Natural killer cell (primary cell): ENCODE data around the gene PPIP5K1. TPM values are rescaled to one million over a fixed set of nuclear protein-coding genes. Genes with fewer than 3 reads are reported as not detected.

ENCODE experiments used
- ATAC-seq, 3 donors: fragments of 150-1000 bp in 2 of 3; fragments of 200-7000 bp in 1 of 3; cut with Tn5 transposase; 1 replicate in 1 of 3; 2 replicates in 2 of 3; pipeline ENCODE4 v1.10.0; 2021; ENCODE audit warnings: mild to moderate bottlenecking in 2 of 3, moderate library complexity in 2 of 3
- DNase-seq, 2 donors: peaks; one replicate each; pipeline versions ENCODE4 v3.0.0 to v3.0.0-alpha.2; 2013 to 2021; ENCODE audit warnings: mixed read lengths in 1 of 2
- H3K27ac ChIP-seq: one replicate; pipeline ENCODE4 v1.5.1; 2013; ENCODE audit warnings: mild to moderate bottlenecking, low read length
- H3K27me3 ChIP-seq: one replicate; pipeline ENCODE4 v1.6.1; 2013; ENCODE audit warnings: low read length; ENCODE audit not compliant: control insufficient read depth, insufficient read depth
- H3K36me3 ChIP-seq: one replicate; pipeline ENCODE4 v1.6.1; 2013; ENCODE audit warnings: low read length; ENCODE audit not compliant: control insufficient read depth, insufficient read depth
- H3K4me1 ChIP-seq: one replicate; pipeline ENCODE4 v1.6.1; 2013; ENCODE audit warnings: low read length; ENCODE audit not compliant: control insufficient read depth, insufficient read depth
- H3K4me3 ChIP-seq: one replicate; pipeline ENCODE4 v1.5.1; 2013; ENCODE audit warnings: low read length
- H3K9me3 ChIP-seq: one replicate; pipeline ENCODE4 v1.6.1; 2013; ENCODE audit warnings: low read length; ENCODE audit not compliant: control insufficient read depth, insufficient read depth
- H3K27ac Mint-ChIP-seq, 2 donors: one replicate each; pipeline ENCODE4 v1.8.0; 2022; ENCODE audit warnings: mild to moderate bottlenecking in 2 of 2, mixed read lengths in 2 of 2, moderate library complexity in 1 of 2
- H3K27me3 Mint-ChIP-seq, 2 donors: one replicate each; pipeline ENCODE4 v1.8.0; 2022; ENCODE audit warnings: low read depth in 2 of 2, mixed read lengths in 2 of 2
- H3K36me3 Mint-ChIP-seq: one replicate; pipeline ENCODE4 v1.8.0; 2022; ENCODE audit warnings: mixed read lengths
- H3K4me1 Mint-ChIP-seq, 2 donors: one replicate each; pipeline ENCODE4 v1.8.0; 2022; ENCODE audit warnings: mixed read lengths in 2 of 2
- H3K4me3 Mint-ChIP-seq: one replicate; pipeline ENCODE4 v1.8.0; 2022; ENCODE audit warnings: mild to moderate bottlenecking, moderate library complexity, mixed read lengths
- H3K9me3 Mint-ChIP-seq, 2 donors: one replicate each; pipeline ENCODE4 v1.8.0; 2022; ENCODE audit warnings: mixed read lengths in 2 of 2
- WGBS: methylation state at CpG from one replicate; pipeline ENCODE4 v1.1.7; 2013; ENCODE audit warnings: missing lambda C conversion rate; ENCODE audit not compliant: insufficient coverage; 5-methylcytosine and 5-hydroxymethylcytosine counted together
- intact Hi-C: fragments of 100-400 bp; cut with micrococcal nuclease; formaldehyde crosslinking; loops from one replicate; pipeline ENCODE4 v1.14.2; 2022
- total RNA-seq, 4 donors: library from RNA; stranded (reverse); fragments of 120-200 nt in 1 of 4; gene quantifications; one replicate each; pipeline versions ENCODE4 v1.2.3 to v1.2.4, GENCODE V29; 2013 to 2022
- TF ChIP-seq, protein P1 (sequence below): fragments of 200-600 bp; IDR thresholded peaks from one replicate; pipeline ENCODE4 v1.8.0; 2022; ENCODE audit warnings: antibody characterized with exemption

PPIP5K1 gene
- total RNA-seq, 3 donors from 2014 or later (not counting 1 experiment from before 2014, with no cell fraction given), result 28.2 to 45.9 (median 38.2) TPM

DNA sequence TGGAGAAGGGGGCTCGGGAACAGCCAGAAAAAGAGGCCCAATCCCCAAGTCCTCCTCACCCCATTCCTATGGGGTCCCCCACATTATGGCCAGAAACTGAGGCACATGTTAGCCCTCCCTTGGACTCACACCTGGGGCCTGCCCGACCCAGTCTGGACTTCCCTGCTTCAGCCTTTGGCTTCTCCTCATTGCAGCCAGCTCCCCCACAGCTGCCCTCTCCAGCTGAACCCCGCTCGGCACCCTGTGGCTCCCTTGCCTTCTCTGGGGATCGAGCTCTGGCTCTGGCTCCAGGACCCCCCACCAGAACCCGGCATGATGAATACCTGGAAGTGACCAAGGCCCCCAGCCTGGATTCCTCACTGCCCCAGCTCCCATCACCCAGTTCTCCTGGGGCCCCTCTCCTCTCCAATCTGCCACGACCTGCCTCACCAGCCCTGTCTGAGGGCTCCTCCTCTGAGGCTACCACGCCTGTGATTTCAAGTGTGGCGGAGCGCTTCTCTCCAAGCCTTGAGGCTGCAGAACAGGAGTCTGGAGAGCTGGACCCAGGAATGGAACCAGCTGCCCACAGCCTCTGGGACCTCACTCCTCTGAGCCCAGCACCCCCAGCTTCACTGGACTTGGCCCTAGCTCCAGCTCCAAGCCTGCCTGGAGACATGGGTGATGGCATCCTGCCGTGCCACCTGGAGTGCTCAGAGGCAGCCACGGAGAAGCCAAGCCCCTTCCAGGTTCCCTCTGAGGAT is 62.0 kb downstream of the PPIP5K1 start:
- peak in 1 of 2 donors; percentile 1 for DNase-seq

DNA sequence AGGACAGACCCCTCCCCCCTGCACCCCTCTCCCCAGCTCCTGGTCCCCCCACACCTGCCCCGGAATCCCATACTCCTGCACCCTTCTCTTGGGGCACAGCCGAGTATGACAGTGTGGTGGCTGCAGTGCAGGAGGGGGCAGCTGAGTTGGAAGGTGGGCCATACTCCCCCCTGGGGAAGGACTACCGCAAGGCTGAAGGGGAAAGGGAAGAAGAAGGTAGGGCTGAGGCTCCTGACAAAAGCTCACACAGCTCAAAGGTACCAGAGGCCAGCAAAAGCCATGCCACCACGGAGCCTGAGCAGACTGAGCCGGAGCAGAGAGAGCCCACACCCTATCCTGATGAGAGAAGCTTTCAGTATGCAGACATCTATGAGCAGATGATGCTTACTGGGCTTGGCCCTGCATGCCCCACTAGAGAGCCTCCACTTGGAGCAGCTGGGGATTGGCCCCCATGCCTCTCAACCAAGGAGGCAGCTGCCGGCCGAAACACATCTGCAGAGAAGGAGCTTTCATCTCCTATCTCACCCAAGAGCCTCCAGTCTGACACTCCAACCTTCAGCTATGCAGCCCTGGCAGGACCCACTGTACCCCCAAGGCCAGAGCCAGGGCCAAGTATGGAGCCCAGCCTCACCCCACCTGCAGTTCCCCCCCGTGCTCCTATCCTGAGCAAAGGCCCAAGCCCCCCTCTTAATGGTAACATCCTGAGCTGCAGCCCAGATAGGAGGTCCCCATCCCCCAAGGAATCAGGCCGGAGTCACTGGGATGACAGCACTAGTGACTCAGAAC is 62.8 kb downstream of the PPIP5K1 start:
- H3K27me3 ChIP-seq, result no peaks in the 10 kb centered on the region
- Mint-ChIP-seq H3K9me3 (no peaks in the 10 kb centered on the region), H3K36me3 (no peaks in the 10 kb centered on the region), H3K27ac (no peak overlapping the region), H3K27me3 (peaks cover 0 to 4% of the 10 kb centered on the region in 2 donors), H3K4me3 (no peak overlapping the region), H3K4me1 (no peaks in the 10 kb centered on the region)
- H3K9me3 ChIP-seq, result no peaks in the 10 kb centered on the region
- no peak overlapping the region for H3K27ac ChIP-seq
- H3K4me1 ChIP-seq, result no peaks in the 10 kb centered on the region
- intact Hi-C loops, result no loop called here
- H3K36me3 ChIP-seq, result no peaks in the 10 kb centered on the region
- no peak for DNase-seq
- H3K4me3 ChIP-seq, result no peak overlapping the region
- 89% methylated on average over 8 of the region's 9 CpGs for WGBS
- TF ChIP-seq, protein P1, sequence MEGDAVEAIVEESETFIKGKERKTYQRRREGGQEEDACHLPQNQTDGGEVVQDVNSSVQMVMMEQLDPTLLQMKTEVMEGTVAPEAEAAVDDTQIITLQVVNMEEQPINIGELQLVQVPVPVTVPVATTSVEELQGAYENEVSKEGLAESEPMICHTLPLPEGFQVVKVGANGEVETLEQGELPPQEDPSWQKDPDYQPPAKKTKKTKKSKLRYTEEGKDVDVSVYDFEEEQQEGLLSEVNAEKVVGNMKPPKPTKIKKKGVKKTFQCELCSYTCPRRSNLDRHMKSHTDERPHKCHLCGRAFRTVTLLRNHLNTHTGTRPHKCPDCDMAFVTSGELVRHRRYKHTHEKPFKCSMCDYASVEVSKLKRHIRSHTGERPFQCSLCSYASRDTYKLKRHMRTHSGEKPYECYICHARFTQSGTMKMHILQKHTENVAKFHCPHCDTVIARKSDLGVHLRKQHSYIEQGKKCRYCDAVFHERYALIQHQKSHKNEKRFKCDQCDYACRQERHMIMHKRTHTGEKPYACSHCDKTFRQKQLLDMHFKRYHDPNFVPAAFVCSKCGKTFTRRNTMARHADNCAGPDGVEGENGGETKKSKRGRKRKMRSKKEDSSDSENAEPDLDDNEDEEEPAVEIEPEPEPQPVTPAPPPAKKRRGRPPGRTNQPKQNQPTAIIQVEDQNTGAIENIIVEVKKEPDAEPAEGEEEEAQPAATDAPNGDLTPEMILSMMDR, result no peak
- no peak for ATAC-seq

More for the DNA sequence above, 62.0 kb downstream of the PPIP5K1 start:
- Histone ChIP-seq H3K27ac (no peak overlapping the region), H3K4me1 (no peaks in the 10 kb centered on the region), H3K27me3 (no peaks in the 10 kb centered on the region), H3K36me3 (no peaks in the 10 kb centered on the region), H3K4me3 (no peak overlapping the region), H3K9me3 (no peaks in the 10 kb centered on the region)
- TF ChIP-seq, protein P1, result no peak
- Mint-ChIP-seq H3K4me3 (no peak overlapping the region), H3K9me3 (no peaks in the 10 kb centered on the region), H3K4me1 (no peaks in the 10 kb centered on the region), H3K36me3 (no peaks in the 10 kb centered on the region), H3K27me3 (no peaks in the 10 kb centered on the region), H3K27ac (no peak overlapping the region)
- WGBS, result 92% methylated on average over 12 of the region's 12 CpGs
- intact Hi-C loops, result no loop called here
- no peak for ATAC-seq

DNA sequence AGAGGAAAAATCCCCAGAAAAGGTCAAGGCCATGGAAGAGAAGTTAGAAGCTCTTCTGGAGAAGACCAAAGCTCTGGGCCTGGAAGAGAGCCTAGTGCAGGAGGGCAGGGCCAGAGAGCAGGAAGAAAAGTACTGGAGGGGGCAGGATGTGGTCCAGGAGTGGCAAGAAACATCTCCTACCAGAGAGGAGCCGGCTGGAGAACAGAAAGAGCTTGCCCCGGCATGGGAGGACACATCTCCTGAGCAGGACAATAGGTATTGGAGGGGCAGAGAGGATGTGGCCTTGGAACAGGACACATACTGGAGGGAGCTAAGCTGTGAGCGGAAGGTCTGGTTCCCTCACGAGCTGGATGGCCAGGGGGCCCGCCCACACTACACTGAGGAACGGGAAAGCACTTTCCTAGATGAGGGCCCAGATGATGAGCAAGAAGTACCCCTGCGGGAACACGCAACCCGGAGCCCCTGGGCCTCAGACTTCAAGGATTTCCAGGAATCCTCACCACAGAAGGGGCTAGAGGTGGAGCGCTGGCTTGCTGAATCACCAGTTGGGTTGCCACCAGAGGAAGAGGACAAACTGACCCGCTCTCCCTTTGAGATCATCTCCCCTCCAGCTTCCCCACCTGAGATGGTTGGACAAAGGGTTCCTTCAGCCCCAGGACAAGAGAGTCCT is 63.6 kb downstream of the PPIP5K1 start:
- H3K4me1 ChIP-seq, result no peaks in the 10 kb centered on the region
- H3K4me3 Mint-ChIP-seq, result no peak overlapping the region
- peaks cover 0 to 6% of the 10 kb centered on the region in 2 donors for H3K27me3 Mint-ChIP-seq
- ATAC-seq (no peak), DNase-seq (no peak)
- WGBS, result 82% methylated on average over 11 of the region's 11 CpGs
- H3K27me3 ChIP-seq, result no peaks in the 10 kb centered on the region
- no peaks in the 10 kb centered on the region for H3K9me3 Mint-ChIP-seq
- intact Hi-C loops, result no loop called here
- H3K4me3 ChIP-seq, result no peak overlapping the region
- H3K9me3 ChIP-seq, result no peaks in the 10 kb centered on the region
- H3K27ac ChIP-seq, result no peak overlapping the region
- H3K36me3 ChIP-seq, result no peaks in the 10 kb centered on the region
- H3K36me3 Mint-ChIP-seq, result no peaks in the 10 kb centered on the region
- TF ChIP-seq, protein P1, result no peak
- H3K4me1 Mint-ChIP-seq, result no peaks in the 10 kb centered on the region
- no peak overlapping the region for H3K27ac Mint-ChIP-seq
